Subcutaneous abdominal adipose tissue (tissue), 5 donors: ENCODE results near the gene SAFB.
"Not testable (repeated sequence)": the region's sequence is repeated elsewhere in the genome, so short reads cannot be mapped to it uniquely, and the experiment has no call there.

Experiments used
- H3K27ac ChIP-seq: one replicate; pipeline ENCODE4 v1.7.0; 2013; ENCODE audit warnings: low read depth, mild to moderate bottlenecking, inconsistent platforms, low read length, moderate library complexity
- H3K27me3 ChIP-seq, 5 donors: one replicate each; pipeline ENCODE4 v1.7.0; 2013; ENCODE audit warnings: low read length in 5 of 5, inconsistent platforms in 1 of 5; ENCODE audit not compliant: control insufficient read depth in 5 of 5, insufficient read depth in 4 of 5
- H3K36me3 ChIP-seq, 5 donors: one replicate each; pipeline ENCODE4 v1.7.0; 2013; ENCODE audit warnings: low read length in 5 of 5; ENCODE audit not compliant: control insufficient read depth in 5 of 5, insufficient read depth in 5 of 5
- H3K4me1 ChIP-seq, 5 donors: one replicate each; pipeline ENCODE4 v1.7.0; 2013; ENCODE audit warnings: low read length in 5 of 5, mild to moderate bottlenecking in 3 of 5, moderate library complexity in 1 of 5; ENCODE audit not compliant: control insufficient read depth in 5 of 5, insufficient read depth in 5 of 5
- H3K4me3 ChIP-seq, 5 donors: one replicate each; pipeline ENCODE4 v1.7.0; 2013; ENCODE audit warnings: low read length in 5 of 5, low read depth in 1 of 5
- H3K9ac ChIP-seq, 5 donors: one replicate each; pipeline ENCODE4 v1.7.0; 2013; ENCODE audit warnings: low read length in 5 of 5, mild to moderate bottlenecking in 4 of 5, moderate library complexity in 3 of 5
- H3K9me3 ChIP-seq, 5 donors: one replicate each; pipeline ENCODE4 v1.7.0; 2013; ENCODE audit warnings: low read length in 5 of 5; ENCODE audit not compliant: control insufficient read depth in 5 of 5
- donor health status: healthy.
- donor health status: healthy.
- donor health status: healthy.
- donor health status: healthy.
- donor health status: healthy.

Gene SAFB

DNA sequence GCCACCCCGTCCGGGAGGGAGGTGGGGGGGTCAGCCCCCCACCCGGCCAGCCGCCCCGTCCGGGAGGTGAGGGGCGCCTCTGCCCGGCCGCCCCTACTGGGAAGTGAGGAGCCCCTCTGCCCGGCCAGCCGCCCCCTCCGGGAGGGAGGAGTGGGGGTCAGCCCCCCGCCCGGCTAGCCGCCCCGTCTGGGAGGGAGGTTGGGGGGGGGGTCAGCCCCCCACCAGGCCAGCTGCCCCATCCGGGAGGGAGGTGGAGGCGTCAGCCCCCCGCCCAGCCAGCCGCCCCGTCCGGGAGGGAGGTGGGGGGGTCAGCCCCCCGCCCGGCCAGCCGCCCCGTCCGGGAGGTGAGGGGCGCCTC, 79.1 kb downstream of the SAFB start:
- not testable (repeated sequence) for H3K9me3 ChIP-seq, H3K4me1 ChIP-seq, H3K27ac ChIP-seq, H3K9ac ChIP-seq, H3K4me3 ChIP-seq, H3K27me3 ChIP-seq
- H3K36me3 ChIP-seq: peaks cover 0 to 77% (median 65%) of the 10 kb centered on the region in 5 donors

DNA sequence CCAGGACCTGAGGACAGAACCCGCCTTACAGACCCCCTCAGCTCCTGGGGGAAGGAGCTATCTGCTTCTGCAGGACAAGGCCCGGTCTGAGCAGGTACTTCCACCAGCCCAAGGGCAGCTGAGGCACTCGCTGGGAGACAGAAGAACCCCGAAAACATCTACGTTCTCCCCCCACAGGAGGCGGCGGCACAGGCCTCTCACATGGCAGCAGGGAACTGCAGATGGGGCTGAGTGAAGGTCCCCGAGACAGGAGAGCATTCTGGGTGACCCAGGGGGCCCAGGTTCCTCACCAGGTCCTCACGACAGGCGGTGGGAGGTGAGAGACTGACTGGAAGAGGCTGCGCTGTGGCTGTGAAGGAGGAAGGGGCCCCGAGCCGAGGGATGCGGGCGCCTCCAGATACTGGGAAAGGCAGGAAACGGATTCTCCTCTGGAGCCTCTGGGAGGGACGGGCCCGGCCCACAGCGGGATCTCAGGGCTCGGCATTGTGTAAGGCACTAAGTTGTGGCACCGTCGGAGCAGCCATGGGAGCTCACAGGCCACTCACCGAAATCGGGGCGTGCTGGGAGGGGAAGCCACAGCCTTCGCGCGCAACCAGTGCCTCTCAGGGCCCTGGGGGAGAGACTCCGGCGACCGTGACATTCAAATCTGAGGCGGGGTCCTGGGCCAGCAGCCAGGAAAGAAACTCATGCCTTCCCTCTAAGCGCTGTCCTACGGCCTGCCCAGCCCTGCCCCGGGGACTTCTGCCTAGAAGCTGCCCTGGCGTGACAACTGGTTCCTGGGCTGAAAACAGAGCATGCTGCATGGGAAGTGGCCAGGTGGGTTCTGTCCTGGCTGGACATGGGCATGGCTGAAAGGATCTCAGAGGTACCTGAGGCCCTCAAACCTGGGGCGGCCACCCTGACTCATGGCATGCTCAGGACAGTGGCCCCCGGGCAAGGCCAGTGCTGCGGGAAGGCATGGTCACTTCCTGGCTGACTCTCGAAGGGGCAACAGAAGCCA, 81.2 kb downstream of the SAFB start:
- Histone ChIP-seq H3K4me3 (no peak overlapping the region), H3K9me3 (no peaks in the 10 kb centered on the region), H3K27ac (no peak overlapping the region), H3K9ac (no peak overlapping the region), H3K4me1 (no peaks in the 10 kb centered on the region), H3K36me3 (peaks cover 0 to 77% (median 62%) of the 10 kb centered on the region in 5 donors), H3K27me3 (no peaks in the 10 kb centered on the region)

DNA sequence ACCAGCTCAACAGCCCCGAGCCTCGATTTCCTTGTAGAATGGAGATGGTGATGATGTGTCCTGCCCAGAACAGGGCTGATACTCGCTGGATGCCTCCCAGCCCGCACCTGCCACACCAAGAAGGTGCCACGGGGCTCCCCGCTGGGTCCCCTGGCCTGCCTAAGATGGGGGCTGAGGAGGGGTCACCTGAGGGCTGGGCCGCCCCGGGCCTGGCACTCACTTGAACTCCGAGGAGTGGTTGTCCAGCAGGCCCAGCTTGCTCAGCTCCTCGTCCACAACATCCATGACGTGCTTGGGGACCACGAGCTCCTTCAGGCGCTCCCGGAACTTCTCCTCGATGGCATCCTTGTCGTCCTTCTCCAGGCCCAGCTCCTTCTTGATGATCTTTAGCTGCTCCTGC, 82.7 kb downstream of the SAFB start:
- Histone ChIP-seq H3K4me1 (no peaks in the 10 kb centered on the region), H3K9ac (no peak overlapping the region), H3K9me3 (no peaks in the 10 kb centered on the region), H3K27me3 (no peaks in the 10 kb centered on the region), H3K36me3 (peaks cover 0 to 76% (median 60%) of the 10 kb centered on the region in 5 donors), H3K27ac (no peak overlapping the region), H3K4me3 (no peak overlapping the region)

DNA sequence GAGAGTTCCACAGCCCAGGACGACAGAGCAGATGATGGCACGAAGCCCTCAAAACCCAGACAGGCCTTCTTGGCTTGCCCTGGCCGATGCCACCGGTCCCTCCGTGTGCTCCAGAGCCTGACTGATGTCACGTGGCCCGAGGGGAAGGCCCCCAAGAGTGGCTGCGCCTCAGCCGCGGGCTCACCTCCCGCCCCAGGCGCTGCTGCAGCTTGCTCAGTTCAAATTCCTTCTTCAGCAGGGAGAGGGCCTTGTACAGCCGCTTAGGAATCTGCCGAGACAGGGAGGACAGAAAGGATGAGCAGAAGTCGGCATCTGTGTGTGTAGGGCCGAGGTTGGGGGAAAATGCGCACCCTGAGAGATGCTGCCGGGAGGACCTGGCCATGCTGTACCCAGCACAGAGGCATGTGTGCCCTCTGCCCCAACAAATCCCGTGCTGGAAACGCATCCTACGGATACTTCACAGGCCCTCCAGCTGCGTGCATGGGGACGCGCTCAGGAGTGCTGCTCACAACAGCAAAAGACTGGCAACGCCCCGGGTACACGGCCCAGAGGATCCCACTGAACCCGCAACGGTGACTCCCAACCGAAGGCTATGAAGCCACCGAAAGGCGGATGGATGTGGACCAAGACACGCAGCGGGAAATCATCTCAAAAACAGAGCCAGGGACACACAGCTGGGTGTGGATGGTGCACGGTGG, 84.1 kb downstream of the SAFB start:
- no peak overlapping the region for H3K4me3 ChIP-seq
- no peak overlapping the region for H3K9ac ChIP-seq
- H3K4me1 ChIP-seq: no peaks in the 10 kb centered on the region
- H3K27me3 ChIP-seq: no peaks in the 10 kb centered on the region
- H3K9me3 ChIP-seq: no peaks in the 10 kb centered on the region
- peaks cover 0 to 82% (median 68%) of the 10 kb centered on the region in 5 donors for H3K36me3 ChIP-seq
- H3K27ac ChIP-seq: no peak overlapping the region

DNA sequence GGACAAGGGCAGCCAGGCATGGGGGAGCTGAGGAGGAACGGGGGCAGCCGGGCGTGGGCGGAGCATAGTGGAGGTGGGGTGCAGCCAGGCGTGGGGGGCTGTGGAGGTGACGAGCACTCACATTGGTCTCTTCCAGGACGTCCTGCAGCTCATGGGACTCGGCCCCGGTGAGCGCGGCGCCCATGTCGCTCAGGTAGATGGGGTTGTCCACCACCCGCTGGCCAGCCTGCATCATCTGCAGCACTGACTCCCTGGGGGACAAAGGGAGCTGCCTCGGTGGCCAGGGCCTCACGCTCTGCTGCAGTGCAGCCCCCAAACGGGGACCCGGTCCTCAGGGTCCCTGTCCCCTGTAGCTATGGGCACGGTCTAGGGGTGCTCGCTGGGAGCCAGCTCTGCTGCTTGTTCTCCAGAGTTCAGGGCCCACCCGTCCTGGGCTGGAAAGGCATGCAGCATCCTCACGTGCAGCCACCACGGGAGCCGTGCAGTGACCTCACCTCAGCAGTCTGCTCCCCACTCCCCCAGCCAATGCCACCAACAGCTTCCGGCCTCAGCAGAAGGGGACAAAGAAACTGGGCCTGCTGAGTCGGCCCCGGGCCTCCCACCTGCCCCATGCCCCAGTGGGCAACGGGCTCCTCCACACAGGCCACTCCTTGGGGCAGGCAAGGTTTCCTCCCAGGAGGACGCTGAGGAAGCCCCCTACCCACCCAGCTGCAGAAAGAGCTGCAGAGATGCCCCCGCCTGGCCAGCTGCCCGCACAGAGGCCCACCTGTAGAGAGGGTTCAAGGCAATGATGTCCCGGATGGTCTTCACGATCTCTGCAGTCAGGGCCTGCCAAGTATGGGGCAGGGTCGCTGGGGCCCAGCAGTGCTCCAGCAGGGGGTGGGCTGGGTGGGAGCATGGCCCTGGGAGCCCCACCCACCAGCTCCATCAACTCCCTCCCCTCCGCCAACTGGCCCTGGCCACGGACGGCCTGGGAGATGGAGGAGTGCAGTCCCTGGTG, 85.0 kb downstream of the SAFB start:
- Histone ChIP-seq H3K9me3 (no peaks in the 10 kb centered on the region), H3K4me1 (no peaks in the 10 kb centered on the region), H3K36me3 (peaks cover 0 to 91% (median 76%) of the 10 kb centered on the region in 5 donors), H3K9ac (no peak overlapping the region), H3K27me3 (no peaks in the 10 kb centered on the region), H3K4me3 (no peak overlapping the region), H3K27ac (no peak overlapping the region)

DNA sequence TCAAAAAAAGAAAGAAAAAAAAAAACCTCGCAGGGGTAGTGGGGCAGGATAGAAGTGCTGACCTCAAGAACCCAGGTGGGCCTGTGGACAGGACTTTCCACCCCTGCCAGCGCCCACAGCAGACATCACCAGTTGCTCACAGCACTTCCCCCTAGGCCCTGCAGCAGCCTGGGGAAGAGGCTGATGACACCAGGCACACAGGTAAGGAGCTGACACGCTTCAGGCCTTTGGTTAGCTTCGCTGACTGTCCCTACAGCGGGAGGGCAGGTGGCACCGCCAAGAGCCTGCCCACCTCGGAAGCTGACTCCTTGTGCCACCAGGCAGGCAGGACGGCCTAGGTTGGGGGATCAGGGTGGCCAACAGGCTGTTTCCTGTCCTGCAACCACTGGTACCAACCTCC, 88.1 kb downstream of the SAFB start:
- H3K9me3 ChIP-seq: no peaks in the 10 kb centered on the region
- H3K4me1 ChIP-seq: no peaks in the 10 kb centered on the region
- peaks cover 0 to 74% (median 59%) of the 10 kb centered on the region in 5 donors for H3K36me3 ChIP-seq
- no peak overlapping the region for H3K9ac ChIP-seq
- H3K27me3 ChIP-seq: no peaks in the 10 kb centered on the region
- no peak overlapping the region for H3K27ac ChIP-seq
- no peak overlapping the region for H3K4me3 ChIP-seq

DNA sequence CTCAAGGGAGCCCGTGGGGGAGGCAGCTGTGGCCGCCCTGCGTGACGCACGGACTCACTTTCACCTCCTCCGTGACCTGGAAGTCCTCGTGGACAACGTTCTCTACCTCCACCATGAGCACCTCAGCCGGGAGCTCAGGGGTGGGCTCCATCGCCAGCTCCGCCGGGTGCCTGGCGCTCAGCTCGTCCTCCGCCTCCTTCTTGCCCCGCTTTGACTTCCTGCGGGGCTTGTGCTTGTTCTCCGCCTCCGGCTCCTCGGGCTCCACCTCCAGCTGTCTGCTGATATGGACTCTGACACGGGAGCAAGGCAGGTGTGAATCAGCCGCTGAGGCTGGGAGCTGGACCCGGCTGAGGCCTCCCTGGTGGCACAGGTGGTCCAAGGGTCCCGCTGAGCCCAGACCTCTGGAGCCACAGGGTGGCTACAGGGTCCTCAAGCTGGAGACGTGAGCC, 88.9 kb downstream of the SAFB start:
- H3K36me3 ChIP-seq: peaks cover 0 to 67% (median 53%) of the 10 kb centered on the region in 5 donors
- no peak overlapping the region for H3K4me3 ChIP-seq
- no peak overlapping the region for H3K9ac ChIP-seq
- H3K4me1 ChIP-seq: no peaks in the 10 kb centered on the region
- H3K9me3 ChIP-seq: no peaks in the 10 kb centered on the region
- no peak overlapping the region for H3K27ac ChIP-seq
- H3K27me3 ChIP-seq: no peaks in the 10 kb centered on the region

DNA sequence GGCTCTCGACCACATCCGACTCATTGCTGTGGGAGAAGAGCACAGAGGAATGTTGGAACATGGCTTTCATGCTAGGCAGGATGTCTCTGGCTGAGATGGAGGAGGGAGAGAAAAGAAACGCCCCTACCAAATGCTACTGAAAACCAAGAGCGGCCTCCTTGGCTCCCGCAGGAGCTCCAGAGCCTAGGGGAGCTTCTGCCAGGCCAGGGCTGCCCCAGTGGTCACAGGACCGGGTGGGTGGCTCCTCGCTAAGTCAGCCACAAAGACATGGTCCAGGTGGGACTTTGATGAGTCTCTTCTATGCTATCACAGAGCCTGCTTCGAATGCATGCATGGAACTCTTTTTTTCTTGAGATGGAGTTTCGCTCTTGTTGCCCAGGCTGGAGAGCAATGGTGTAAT, 90.3 kb downstream of the SAFB start:
- H3K4me3 ChIP-seq: no peak overlapping the region
- no peaks in the 10 kb centered on the region for H3K27me3 ChIP-seq
- H3K36me3 ChIP-seq: peaks cover 0 to 59% (median 45%) of the 10 kb centered on the region in 5 donors
- H3K4me1 ChIP-seq: peaks cover 0 to 8% (median 4%) of the 10 kb centered on the region in 5 donors
- H3K27ac ChIP-seq: no peak overlapping the region
- H3K9ac ChIP-seq: no peak overlapping the region
- no peaks in the 10 kb centered on the region for H3K9me3 ChIP-seq

DNA sequence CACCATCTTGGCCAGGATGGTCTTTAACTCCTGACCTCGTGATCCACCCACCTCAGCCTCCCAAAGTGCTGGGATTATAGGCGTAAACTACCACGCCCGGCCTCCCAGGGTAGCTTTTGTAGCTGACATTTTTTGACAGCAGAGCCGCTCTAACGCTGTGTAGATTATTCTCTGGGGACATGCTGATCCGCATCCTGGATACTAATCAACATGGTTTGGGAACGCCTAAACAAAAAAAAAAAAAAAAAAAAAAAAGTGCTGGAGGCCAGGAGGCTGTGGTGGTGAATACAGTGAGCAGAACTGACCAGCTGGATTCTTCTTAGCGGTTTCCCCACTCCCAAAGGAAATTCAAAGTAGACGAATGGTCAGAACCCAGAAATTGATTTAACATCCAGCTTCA, 91.9 kb downstream of the SAFB start:
- Histone ChIP-seq H3K4me1 (peaks cover 4 to 22% (median 20%) of the 10 kb centered on the region in 5 donors), H3K27me3 (no peaks in the 10 kb centered on the region), H3K36me3 (peaks cover 0 to 48% (median 42%) of the 10 kb centered on the region in 5 donors), H3K27ac (no peak overlapping the region), H3K9me3 (no peaks in the 10 kb centered on the region), H3K4me3 (no peak overlapping the region), H3K9ac (no peak overlapping the region)
